A549 (cell line): Measurements from ENCODE around the gene HOXA4.

Source experiments
- CHD2 ChIP-seq: fragments of 150-350 bp; IDR thresholded peaks from 2 replicates; pipeline ENCODE4 v1.6.1; 2014; ENCODE audit warnings: low read length; ENCODE audit not compliant: partially characterized antibody
- CHD4 ChIP-seq: fragments of 200-600 bp; sonication (generic); IDR thresholded peaks from 2 replicates; pipeline ENCODE4 v1.6.1; 2016; ENCODE audit warnings: antibody characterized with exemption, mild to moderate bottlenecking, borderline replicate concordance
- CTCF ChIP-seq: fragments of >200 bp; sonication (Bioruptor Twin); formaldehyde crosslinking; IDR thresholded peaks from 3 replicates; pipeline ENCODE4 v1.5.1; 2016
- JUNB ChIP-seq: fragments of >200 bp; sonication (Bioruptor Twin); formaldehyde crosslinking; IDR thresholded peaks from 2 replicates; pipeline ENCODE4 v1.6.1; 2016
- KDM5A ChIP-seq: fragments of 200-600 bp; sonication (generic); IDR thresholded peaks from 2 replicates; pipeline ENCODE4 v1.6.1; 2016; ENCODE audit warnings: antibody characterized with exemption, mild to moderate bottlenecking
- POLR2A ChIP-seq: IDR thresholded peaks from 2 replicates; pipeline ENCODE4 v1.6.1; 2012; ENCODE audit warnings: mild to moderate bottlenecking, low read length
- REST ChIP-seq: fragments of 200-600 bp; sonication (generic); IDR thresholded peaks from 2 replicates; pipeline ENCODE4 v1.6.1; 2016; ENCODE audit warnings: antibody characterized with exemption, mild to moderate bottlenecking, moderate library complexity
- RFX5 ChIP-seq: fragments of 450-650 bp; IDR thresholded peaks from 2 replicates; pipeline ENCODE4 v1.7.1; 2014; ENCODE audit warnings: antibody characterized with exemption, mild to moderate bottlenecking, moderate library complexity
- SMC3 ChIP-seq: fragments of >200 bp; sonication (Bioruptor Twin); formaldehyde crosslinking; IDR thresholded peaks from 3 replicates; pipeline ENCODE4 v1.6.1; 2018; ENCODE audit warnings: inconsistent platforms
- SREBF2 ChIP-seq: fragments of 450-650 bp; IDR thresholded peaks from 2 replicates; pipeline ENCODE4 v1.6.1; 2014; ENCODE audit warnings: mild to moderate bottlenecking, moderate library complexity
- TF ChIP-seq, protein P1 (sequence below): fragments of 150-350 bp; IDR thresholded peaks from 2 replicates; pipeline ENCODE4 v1.6.1; 2014; ENCODE audit warnings: low read depth, mild to moderate bottlenecking, low read length

DNA sequence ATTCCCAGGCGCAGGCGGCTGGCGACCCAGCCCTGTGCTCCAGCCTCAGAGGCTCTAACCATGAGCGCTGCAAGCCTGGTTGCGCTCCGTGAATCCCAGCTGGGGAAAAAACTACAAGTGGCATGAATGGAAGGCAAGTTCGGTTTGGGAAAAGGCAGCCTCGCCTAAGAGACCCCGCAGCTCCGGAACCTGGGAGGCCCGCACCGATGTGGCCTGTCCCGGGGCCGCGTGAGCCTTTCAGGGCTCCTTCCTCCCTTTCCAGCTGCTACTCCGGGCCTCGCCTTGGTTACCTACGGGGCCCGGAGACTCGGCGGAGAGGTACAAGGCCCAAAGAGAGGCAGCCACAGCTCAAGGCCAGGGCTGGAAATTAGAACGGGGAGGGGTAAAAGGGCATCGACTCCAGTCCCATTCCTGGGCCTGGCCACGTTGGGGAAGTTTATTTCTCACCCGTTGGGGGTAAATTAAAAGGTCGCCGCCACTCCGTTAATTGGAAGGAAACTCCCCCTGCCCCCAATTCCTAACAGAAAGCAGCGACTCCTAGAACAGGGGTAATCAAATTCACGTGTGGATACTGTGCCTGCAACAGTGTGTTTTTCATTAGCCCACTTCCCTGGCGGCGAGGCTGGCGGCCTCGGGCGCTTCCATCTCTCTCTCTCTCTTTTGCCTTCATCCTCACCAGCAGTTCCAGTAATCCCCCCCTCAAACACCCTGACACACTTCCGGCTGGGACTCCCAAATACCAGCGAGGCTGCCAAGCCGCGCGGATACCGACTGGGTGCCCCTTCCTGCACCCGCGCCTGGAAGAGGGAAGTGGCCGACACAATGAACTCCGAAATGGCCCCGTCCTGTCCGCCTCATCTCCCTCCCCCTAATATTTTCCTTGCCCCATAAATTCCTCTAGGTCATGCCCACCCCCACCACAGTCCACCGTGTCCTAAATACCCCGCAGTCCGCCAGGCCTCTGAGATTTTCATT lies 36.3 kb upstream of the HOXA4 start:
- TF ChIP-seq, protein P1, sequence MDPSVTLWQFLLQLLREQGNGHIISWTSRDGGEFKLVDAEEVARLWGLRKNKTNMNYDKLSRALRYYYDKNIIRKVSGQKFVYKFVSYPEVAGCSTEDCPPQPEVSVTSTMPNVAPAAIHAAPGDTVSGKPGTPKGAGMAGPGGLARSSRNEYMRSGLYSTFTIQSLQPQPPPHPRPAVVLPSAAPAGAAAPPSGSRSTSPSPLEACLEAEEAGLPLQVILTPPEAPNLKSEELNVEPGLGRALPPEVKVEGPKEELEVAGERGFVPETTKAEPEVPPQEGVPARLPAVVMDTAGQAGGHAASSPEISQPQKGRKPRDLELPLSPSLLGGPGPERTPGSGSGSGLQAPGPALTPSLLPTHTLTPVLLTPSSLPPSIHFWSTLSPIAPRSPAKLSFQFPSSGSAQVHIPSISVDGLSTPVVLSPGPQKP, result no peak
- no peak for TF ChIP-seq CTCF
- TF ChIP-seq POLR2A, result no peak
- TF ChIP-seq SMC3, result no peak
- TF ChIP-seq CHD4, result no peak
- no peak for TF ChIP-seq CHD2
- TF ChIP-seq REST, result no peak
- no peak for TF ChIP-seq RFX5
- no peak for TF ChIP-seq JUNB
- TF ChIP-seq KDM5A, result no peak
- TF ChIP-seq SREBF2, result no peak
